Loucy (cell line): ENCODE data around the gene NDUFV1.

Source experiments
- H2AFZ ChIP-seq: fragments of 200-600 bp; sonication (generic); 2 replicates; pipeline ENCODE4 v1.6.0; 2016; ENCODE audit warnings: antibody characterized with exemption, mild to moderate bottlenecking, low read length, moderate library complexity
- H3F3A ChIP-seq: fragments of 200-600 bp; 2 replicates; pipeline ENCODE4 v1.6.0; 2016; ENCODE audit warnings: antibody characterized with exemption, low read depth, mild to moderate bottlenecking
- H3K27me3 ChIP-seq: fragments of 200-600 bp; sonication (generic); 2 replicates; pipeline ENCODE4 v1.6.1; 2014; ENCODE audit warnings: low read length, mild to moderate bottlenecking; ENCODE audit not compliant: insufficient read depth, poor library complexity, severe bottlenecking
- H3K36me3 ChIP-seq: fragments of 200-600 bp; sonication (generic); 2 replicates; pipeline ENCODE4 v1.6.1; 2016; ENCODE audit warnings: low read length; ENCODE audit not compliant: insufficient read depth
- H3K4me1 ChIP-seq: fragments of 200-600 bp; sonication (generic); 2 replicates; pipeline ENCODE4 v1.5.1; 2014; ENCODE audit warnings: low read length, mild to moderate bottlenecking; ENCODE audit not compliant: insufficient read depth, poor library complexity, severe bottlenecking
- H3K4me2 ChIP-seq: fragments of 200-600 bp; sonication (generic); 2 replicates; pipeline ENCODE4 v1.6.0; 2014; ENCODE audit warnings: antibody characterized with exemption, low read length, low read depth, mild to moderate bottlenecking; ENCODE audit not compliant: poor library complexity, severe bottlenecking
- H3K4me3 ChIP-seq: fragments of 200-600 bp; sonication (generic); 2 replicates; pipeline ENCODE4 v1.5.1; 2014; ENCODE audit warnings: low read length, mild to moderate bottlenecking, mixed read lengths; ENCODE audit not compliant: poor library complexity, severe bottlenecking
- H3K79me2 ChIP-seq: fragments of 200-600 bp; sonication (generic); 2 replicates; pipeline ENCODE4 v1.6.1; 2014; ENCODE audit warnings: low read length; ENCODE audit not compliant: insufficient read depth
- H3K9ac ChIP-seq: fragments of 200-600 bp; sonication (generic); 2 replicates; pipeline ENCODE4 v1.6.0; 2014; ENCODE audit warnings: mild to moderate bottlenecking, low read depth, low read length, moderate library complexity; ENCODE audit not compliant: poor library complexity, severe bottlenecking
- H3K9me2 ChIP-seq: fragments of 200-600 bp; sonication (generic); replicated peaks from 2 replicates; pipeline ENCODE4 v1.6.1; 2016; ENCODE audit warnings: low read depth, low read length, mixed read lengths
- H3K9me3 ChIP-seq: fragments of 200-600 bp; sonication (generic); 2 replicates; pipeline ENCODE4 v1.6.1; 2014; ENCODE audit warnings: mild to moderate bottlenecking, antibody characterized with exemption, low read length, low read depth; ENCODE audit not compliant: insufficient read depth
- H4K20me1 ChIP-seq: fragments of 200-600 bp; sonication (generic); 2 replicates; pipeline ENCODE4 v1.6.0; 2014; ENCODE audit warnings: antibody characterized with exemption, low read length, mild to moderate bottlenecking; ENCODE audit not compliant: insufficient read depth, poor library complexity, severe bottlenecking
- EZH2phosphoT487 ChIP-seq: fragments of 200-600 bp; IDR thresholded peaks from 2 replicates; pipeline ENCODE4 v1.6.1; 2018; ENCODE audit warnings: antibody characterized with exemption, mild to moderate bottlenecking, moderate library complexity, borderline replicate concordance
- TF ChIP-seq, protein P1 (sequence below): fragments of 200-600 bp; sonication (generic); conservative IDR thresholded peaks from 2 replicates; pipeline ENCODE4 v1.5.1; 2014; ENCODE audit warnings: mild to moderate bottlenecking, antibody characterized with exemption, low read length

Gene NDUFV1

DNA sequence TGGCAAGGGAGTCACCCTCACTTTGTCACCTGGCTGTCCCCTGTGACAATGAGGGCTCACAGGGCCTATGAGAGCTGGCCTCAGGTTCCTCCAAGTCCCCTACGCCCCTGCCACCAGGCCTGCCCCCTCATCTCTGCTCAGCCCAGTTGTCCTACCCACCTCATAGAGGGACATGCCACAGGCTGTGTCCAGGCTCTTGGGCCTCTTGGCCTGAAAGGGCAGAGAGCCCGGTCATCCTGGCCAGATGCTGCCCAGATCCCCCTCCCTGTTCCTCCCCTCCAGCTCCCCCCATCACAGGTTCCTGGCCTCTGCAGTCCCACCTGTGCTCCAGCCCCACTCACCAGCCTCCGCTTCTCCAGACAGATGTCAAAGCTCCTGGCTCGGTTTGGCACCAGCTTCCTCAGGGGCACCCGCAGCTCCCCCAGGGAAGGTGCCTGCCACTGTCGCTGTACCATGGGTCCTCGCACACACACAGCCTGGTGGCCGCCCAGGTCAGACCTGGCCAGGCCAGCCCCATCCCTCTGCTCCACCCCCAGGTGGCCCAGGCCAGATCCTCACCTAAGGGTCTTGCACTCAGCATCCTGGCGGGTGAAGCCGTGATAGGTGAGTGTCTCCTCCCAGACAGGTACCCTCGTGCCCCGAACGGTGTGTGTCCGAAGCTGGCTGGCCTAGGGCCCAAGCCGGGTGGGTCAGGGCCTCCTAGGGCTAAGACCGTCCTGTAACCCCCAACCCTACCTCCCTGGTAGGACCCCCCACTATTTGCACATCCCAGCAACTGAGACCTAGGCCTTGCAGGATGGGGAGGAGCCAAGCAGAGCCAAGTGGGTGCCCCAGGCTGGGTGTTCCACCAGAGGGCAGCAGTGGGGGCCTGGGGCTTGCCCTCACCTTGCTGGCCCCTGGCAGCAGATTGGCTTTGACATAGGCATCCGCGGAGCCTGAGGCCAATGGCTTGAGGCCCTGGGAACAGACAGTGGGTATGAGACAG, 8.3 kb downstream of the NDUFV1 start:
- H3K36me3 ChIP-seq, result peaks cover 7% of the 10 kb centered on the region; the same call in 1 of the 2 replicates
- no peaks in the 10 kb centered on the region for H4K20me1 ChIP-seq
- no peaks in the 10 kb centered on the region for H3K9me2 ChIP-seq
- H3K4me2 ChIP-seq, result peak overlapping the region; percentile 10
- H3K27me3 ChIP-seq, result no peaks in the 10 kb centered on the region
- H3F3A ChIP-seq, result no peaks in the 10 kb centered on the region
- peaks cover 16% of the 10 kb centered on the region for H3K4me1 ChIP-seq
- no peak for TF ChIP-seq EZH2phosphoT487
- TF ChIP-seq, protein P1, sequence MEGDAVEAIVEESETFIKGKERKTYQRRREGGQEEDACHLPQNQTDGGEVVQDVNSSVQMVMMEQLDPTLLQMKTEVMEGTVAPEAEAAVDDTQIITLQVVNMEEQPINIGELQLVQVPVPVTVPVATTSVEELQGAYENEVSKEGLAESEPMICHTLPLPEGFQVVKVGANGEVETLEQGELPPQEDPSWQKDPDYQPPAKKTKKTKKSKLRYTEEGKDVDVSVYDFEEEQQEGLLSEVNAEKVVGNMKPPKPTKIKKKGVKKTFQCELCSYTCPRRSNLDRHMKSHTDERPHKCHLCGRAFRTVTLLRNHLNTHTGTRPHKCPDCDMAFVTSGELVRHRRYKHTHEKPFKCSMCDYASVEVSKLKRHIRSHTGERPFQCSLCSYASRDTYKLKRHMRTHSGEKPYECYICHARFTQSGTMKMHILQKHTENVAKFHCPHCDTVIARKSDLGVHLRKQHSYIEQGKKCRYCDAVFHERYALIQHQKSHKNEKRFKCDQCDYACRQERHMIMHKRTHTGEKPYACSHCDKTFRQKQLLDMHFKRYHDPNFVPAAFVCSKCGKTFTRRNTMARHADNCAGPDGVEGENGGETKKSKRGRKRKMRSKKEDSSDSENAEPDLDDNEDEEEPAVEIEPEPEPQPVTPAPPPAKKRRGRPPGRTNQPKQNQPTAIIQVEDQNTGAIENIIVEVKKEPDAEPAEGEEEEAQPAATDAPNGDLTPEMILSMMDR, result peak; percentile 73
- no peak overlapping the region for H3K4me3 ChIP-seq
- H3K9me3 ChIP-seq, result no peaks in the 10 kb centered on the region
- no peaks in the 10 kb centered on the region for H3K79me2 ChIP-seq
- H3K9ac ChIP-seq, result peak overlapping the region; percentile 41
- no peak overlapping the region for H2AFZ ChIP-seq

DNA sequence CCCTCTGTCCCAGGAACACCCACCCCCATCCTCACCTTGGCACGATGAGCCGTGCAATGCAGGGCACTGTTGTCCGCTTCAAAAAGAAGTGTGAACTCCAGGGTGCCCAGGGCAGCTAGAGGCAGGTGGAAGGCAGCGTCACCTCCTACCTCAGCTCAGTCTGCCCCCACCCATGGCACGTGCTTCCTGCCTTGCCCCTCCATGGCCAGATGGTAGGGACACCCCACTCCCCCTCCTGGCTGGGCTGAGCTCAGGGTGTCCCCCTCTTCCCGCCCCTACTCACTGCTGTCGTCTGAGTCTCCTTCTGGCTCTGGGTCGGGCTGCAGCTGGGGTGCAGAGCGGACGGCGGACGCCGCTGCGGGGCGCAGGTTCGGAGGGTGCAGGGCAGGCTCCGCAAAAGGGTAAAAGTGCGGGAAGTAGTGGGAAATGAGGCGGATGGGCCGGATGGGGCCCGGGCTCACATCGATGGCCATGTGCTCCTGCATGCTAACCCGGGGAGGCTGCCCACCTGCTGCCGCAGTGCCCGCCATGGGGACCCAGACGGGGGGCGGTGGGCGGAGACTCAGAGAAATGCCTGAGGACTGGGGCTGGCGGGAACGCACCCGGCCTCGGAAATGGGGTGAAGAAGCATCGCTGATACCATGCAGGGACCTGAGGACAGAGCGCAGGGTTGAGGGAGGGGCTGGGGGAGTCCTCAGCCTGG, 9.1 kb downstream of the NDUFV1 start:
- TF ChIP-seq, protein P1, result no peak
- no peak for TF ChIP-seq EZH2phosphoT487
- H3K4me2 ChIP-seq, result no peak overlapping the region
- H3K36me3 ChIP-seq, result peaks cover 6% of the 10 kb centered on the region; the same call in 1 of the 2 replicates
- no peaks in the 10 kb centered on the region for H3K27me3 ChIP-seq
- H3K79me2 ChIP-seq, result peaks cover 8% of the 10 kb centered on the region
- H3K4me3 ChIP-seq, result no peak overlapping the region
- peaks cover 16% of the 10 kb centered on the region for H3K4me1 ChIP-seq
- H2AFZ ChIP-seq, result no peak overlapping the region
- no peaks in the 10 kb centered on the region for H3F3A ChIP-seq
- H3K9me2 ChIP-seq, result no peaks in the 10 kb centered on the region
- no peaks in the 10 kb centered on the region for H3K9me3 ChIP-seq
- H3K9ac ChIP-seq, result no peak overlapping the region
- H4K20me1 ChIP-seq, result peaks cover 2% of the 10 kb centered on the region

DNA sequence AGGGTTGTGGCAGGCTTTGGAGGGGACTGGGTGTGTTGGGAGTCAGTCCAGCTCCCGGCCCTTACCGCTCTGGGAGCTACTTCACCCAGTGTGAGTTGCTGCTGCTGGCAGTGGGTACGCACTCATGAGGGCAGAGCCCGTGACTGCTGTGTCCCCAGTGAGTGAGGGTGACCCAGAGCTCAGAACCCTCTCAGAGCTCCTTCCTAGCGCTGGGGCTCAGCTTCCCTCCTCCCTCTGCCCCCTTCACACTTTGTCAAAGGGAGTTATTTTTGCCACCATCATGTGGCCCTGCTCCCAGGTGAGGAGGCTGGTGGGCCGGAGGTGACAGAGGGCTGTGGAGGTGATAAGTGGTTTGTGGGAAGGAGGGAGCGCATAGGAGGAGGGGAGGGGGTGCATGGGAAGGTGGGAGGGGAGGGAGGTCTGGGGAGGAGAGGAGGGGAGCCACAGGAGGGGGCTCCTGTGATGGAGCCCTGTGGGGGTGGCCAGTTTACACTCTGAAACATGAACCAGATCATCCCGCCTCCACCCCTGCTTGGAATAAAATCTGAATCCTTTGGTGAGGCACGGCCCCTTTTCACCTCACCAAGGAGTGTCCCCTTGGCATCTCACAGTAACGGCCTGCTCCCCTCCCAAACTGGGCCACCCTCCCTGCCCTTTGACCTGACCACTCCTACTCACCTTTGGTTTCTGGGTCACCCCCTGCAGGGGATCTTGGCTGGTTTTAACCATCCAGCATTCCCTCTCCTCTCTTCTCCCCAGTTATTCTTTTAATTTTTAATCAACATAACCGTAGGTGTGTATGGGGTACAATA, 9.9 kb downstream of the NDUFV1 start:
- no peak overlapping the region for H3K9ac ChIP-seq
- no peak overlapping the region for H3K4me2 ChIP-seq
- no peaks in the 10 kb centered on the region for H3F3A ChIP-seq

More for the DNA sequence above, 9.9 kb downstream of the NDUFV1 start:
- no peaks in the 10 kb centered on the region for H3K9me3 ChIP-seq
- H3K79me2 ChIP-seq, result peaks cover 15% of the 10 kb centered on the region
- no peak overlapping the region for H2AFZ ChIP-seq
- H3K27me3 ChIP-seq, result no peaks in the 10 kb centered on the region
- H3K36me3 ChIP-seq, result peaks cover 4% of the 10 kb centered on the region; the same call in 1 of the 2 replicates
- TF ChIP-seq EZH2phosphoT487, result no peak
- TF ChIP-seq, protein P1, result no peak
- peaks cover 5% of the 10 kb centered on the region for H4K20me1 ChIP-seq
- H3K4me3 ChIP-seq, result no peak overlapping the region
- H3K4me1 ChIP-seq, result peaks cover 16% of the 10 kb centered on the region
- H3K9me2 ChIP-seq, result no peaks in the 10 kb centered on the region
